Tibial nerve (tissue), 4 donors: ENCODE results near the gene THNSL1. TPM values are rescaled to one million over a fixed set of nuclear protein-coding genes. Genes with fewer than 3 reads are reported as not detected.

ENCODE experiments used
- DNase-seq, 2 donors: peaks; one replicate each; pipeline ENCODE4 v3.0.0-alpha.2; 2019; ENCODE audit warnings: low spot score in 2 of 2
- H3K27ac ChIP-seq, 4 donors: fragments of 200-600 bp; sonication (generic) in 3 of 4; one replicate each; pipeline ENCODE4 v1.5.1; 2017 to 2019; ENCODE audit warnings: mild to moderate bottlenecking in 1 of 4
- H3K27me3 ChIP-seq, 2 donors: fragments of 200-600 bp; sonication (generic) in 1 of 2; one replicate each; pipeline versions ENCODE4 v1.5.1 to v1.6.0; 2017 to 2019
- H3K36me3 ChIP-seq, 3 donors: fragments of 200-600 bp; sonication (generic); one replicate each; pipeline ENCODE4 v1.5.1; 2018 to 2019
- H3K4me1 ChIP-seq, 4 donors: fragments of 200-600 bp; sonication (generic) in 3 of 4; one replicate each; pipeline ENCODE4 v1.5.1; 2017 to 2019
- H3K4me3 ChIP-seq, 4 donors: fragments of 200-600 bp; sonication (generic) in 3 of 4; one replicate each; pipeline ENCODE4 v1.5.1; 2017 to 2019; ENCODE audit warnings: mild to moderate bottlenecking in 1 of 4, moderate library complexity in 1 of 4
- H3K9me3 ChIP-seq, 4 donors: fragments of 200-600 bp; sonication (generic) in 3 of 4; one replicate each; pipeline ENCODE4 v1.5.1; 2017 to 2019
- EP300 ChIP-seq, 2 donors: sonication (generic); formaldehyde crosslinking; IDR thresholded peaks; one replicate each; pipeline ENCODE4 v1.6.1; 2017; ENCODE audit warnings: antibody characterized with exemption in 2 of 2, mild to moderate bottlenecking in 1 of 2
- POLR2A ChIP-seq, 2 donors: fragments of 450-650 bp; IDR thresholded peaks; one replicate each; pipeline ENCODE4 v1.6.1; 2017; ENCODE audit warnings: antibody characterized with exemption in 2 of 2, mild to moderate bottlenecking in 2 of 2, moderate library complexity in 2 of 2
- WGBS, 2 donors: methylation state at CpG; one replicate each; pipeline ENCODE4 v1.1.5; 2018; 5-methylcytosine and 5-hydroxymethylcytosine counted together
- total RNA-seq, 4 donors: library from RNA; depleted of rRNA; stranded (reverse); fragments of >200 nt; gene quantifications; one replicate each; pipeline ENCODE4 v1.1.0, GENCODE V29; 2016
- TF ChIP-seq, protein P1 (sequence below), 5 experiments: fragments of 200-600 bp in 3 of 5; fragments of 450-650 bp in 2 of 5; sonication (generic) in 3 of 5; IDR thresholded peaks; one replicate each; pipeline ENCODE4 v1.5.1; 2016 to 2019; ENCODE audit warnings: antibody characterized with exemption in 5 of 5, mild to moderate bottlenecking in 3 of 5, moderate library complexity in 2 of 5

THNSL1 gene
- total RNA-seq, 4 donors from 2014 or later: 1.5 to 2.7 (median 1.8) TPM

DNA sequence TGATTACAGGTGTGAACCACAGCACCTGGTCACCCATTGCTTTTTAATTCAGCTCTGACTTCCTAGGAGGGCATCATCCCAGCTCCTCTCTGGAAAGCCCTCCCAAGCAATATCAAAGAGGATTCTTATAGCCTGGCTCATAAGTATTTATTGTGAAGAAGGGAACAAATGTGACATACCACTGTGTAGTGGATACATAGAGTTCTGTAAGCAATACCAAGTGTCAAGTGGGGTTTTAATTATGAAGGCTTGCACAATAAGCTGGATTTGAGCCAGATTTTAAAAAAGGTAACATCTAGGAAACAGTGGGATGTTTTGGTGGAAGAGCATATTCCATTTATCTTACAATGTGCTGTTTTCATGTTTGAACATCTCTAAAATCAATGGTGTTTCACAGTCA, 45.0 kb upstream of the THNSL1 start:
- Histone ChIP-seq H3K4me3 (no peak overlapping the region), H3K27me3 (no peaks in the 10 kb centered on the region), H3K9me3 (no peaks in the 10 kb centered on the region), H3K4me1 (no peaks in the 10 kb centered on the region), H3K27ac (no peak overlapping the region), H3K36me3 (no peaks in the 10 kb centered on the region)
- DNase-seq: no peak
- TF ChIP-seq, protein P1, sequence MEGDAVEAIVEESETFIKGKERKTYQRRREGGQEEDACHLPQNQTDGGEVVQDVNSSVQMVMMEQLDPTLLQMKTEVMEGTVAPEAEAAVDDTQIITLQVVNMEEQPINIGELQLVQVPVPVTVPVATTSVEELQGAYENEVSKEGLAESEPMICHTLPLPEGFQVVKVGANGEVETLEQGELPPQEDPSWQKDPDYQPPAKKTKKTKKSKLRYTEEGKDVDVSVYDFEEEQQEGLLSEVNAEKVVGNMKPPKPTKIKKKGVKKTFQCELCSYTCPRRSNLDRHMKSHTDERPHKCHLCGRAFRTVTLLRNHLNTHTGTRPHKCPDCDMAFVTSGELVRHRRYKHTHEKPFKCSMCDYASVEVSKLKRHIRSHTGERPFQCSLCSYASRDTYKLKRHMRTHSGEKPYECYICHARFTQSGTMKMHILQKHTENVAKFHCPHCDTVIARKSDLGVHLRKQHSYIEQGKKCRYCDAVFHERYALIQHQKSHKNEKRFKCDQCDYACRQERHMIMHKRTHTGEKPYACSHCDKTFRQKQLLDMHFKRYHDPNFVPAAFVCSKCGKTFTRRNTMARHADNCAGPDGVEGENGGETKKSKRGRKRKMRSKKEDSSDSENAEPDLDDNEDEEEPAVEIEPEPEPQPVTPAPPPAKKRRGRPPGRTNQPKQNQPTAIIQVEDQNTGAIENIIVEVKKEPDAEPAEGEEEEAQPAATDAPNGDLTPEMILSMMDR (IDR thresholded peaks at IDR 0.05): no peak
- TF ChIP-seq POLR2A (IDR thresholded peaks at IDR 0.05) (no peak), EP300 (IDR thresholded peaks at IDR 0.05) (no peak)

DNA sequence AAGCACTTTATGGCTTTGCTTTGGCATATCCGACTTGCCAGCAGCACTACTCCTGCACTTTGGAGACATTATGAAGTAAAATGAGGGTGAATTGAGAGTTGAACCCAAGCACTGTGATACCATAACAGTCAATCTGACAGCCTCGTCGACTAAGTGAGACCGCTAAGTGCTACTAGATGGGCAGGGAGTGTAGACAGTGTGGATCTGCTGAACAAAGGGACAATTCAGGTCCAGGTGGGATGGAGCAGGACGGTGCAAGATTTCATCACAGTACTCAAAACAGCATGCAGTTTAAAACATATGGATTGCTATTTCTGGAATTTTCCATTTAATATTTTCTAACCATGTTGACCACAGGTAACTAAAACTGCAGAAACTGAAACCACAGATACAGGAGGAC, 43.2 kb upstream of the THNSL1 start:
- H3K27ac ChIP-seq: no peak overlapping the region
- no peak for TF ChIP-seq EP300 (IDR thresholded peaks at IDR 0.05)
- TF ChIP-seq, protein P1 (IDR thresholded peaks at IDR 0.05): no peak
- TF ChIP-seq POLR2A (IDR thresholded peaks at IDR 0.05): no peak
- H3K9me3 ChIP-seq: no peaks in the 10 kb centered on the region
- no peaks in the 10 kb centered on the region for H3K36me3 ChIP-seq
- WGBS, 2 donors: 74 to 84% methylated on average over 5 of the region's 5 CpGs
- DNase-seq: no peak
- no peak overlapping the region for H3K4me3 ChIP-seq
- no peaks in the 10 kb centered on the region for H3K4me1 ChIP-seq
- H3K27me3 ChIP-seq: no peaks in the 10 kb centered on the region

DNA sequence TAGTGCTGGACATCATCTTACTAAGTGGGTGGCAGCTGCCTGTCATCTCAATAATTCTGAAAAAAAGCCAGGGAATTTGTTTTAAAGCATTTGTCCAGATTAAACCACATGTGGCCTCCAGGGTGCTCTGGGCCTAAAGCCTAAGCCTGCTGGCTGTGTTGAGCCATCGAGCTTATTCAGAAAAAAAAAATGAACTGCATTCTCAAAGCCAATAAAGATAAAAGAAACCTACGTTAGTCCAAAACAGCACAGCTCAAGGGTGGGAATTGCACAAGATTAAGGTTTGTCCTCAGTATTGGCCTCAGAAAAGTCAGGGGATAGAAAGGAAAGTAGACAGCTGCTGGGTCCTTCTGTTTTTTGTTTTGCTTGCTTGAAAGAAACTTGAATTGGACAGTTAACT, 41.4 kb upstream of the THNSL1 start:
- peak overlapping the region in 1 of 4 donors; percentile 63 for H3K27ac ChIP-seq
- H3K4me1 ChIP-seq: no peaks in the 10 kb centered on the region
- H3K4me3 ChIP-seq: no peak overlapping the region
- TF ChIP-seq POLR2A (IDR thresholded peaks at IDR 0.05): no peak
- TF ChIP-seq, protein P1 (IDR thresholded peaks at IDR 0.05): peak in 2 of 5 experiments; percentile 12 to 29
- TF ChIP-seq EP300 (IDR thresholded peaks at IDR 0.05): peak in 1 of 2 donors; percentile 81
- H3K36me3 ChIP-seq: no peaks in the 10 kb centered on the region
- no peaks in the 10 kb centered on the region for H3K9me3 ChIP-seq
- WGBS, 2 donors: 40 to 60% methylated on average over 2 of the region's 2 CpGs
- DNase-seq: peak; percentile 29 to 44
- no peaks in the 10 kb centered on the region for H3K27me3 ChIP-seq

DNA sequence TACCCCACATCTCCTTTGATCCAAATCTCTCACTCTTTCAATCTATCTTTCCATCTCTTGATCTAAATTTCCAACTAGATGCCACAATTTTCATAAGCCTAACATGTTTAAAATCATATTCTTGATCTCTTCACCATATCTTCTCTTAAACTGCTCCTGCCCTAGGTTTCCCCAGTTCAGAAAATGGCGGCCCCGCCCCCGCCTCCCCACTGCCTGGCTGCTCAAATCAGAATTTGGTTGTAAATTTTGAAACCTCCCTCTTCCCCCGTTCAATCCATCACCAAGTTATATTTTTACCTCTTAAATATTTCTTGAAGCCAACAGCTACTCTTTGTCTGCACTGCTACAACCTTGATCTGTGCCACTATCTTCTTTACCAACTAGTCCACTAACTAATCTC, 36.7 kb upstream of the THNSL1 start:
- H3K27ac ChIP-seq: no peak overlapping the region
- no peaks in the 10 kb centered on the region for H3K9me3 ChIP-seq
- no peaks in the 10 kb centered on the region for H3K4me1 ChIP-seq
- no peak for DNase-seq
- no peak for TF ChIP-seq EP300 (IDR thresholded peaks at IDR 0.05)
- TF ChIP-seq POLR2A (IDR thresholded peaks at IDR 0.05): no peak
- TF ChIP-seq, protein P1 (IDR thresholded peaks at IDR 0.05): no peak
- WGBS, 2 donors: 96 to 97% methylated on average over 4 of the region's 4 CpGs
- H3K36me3 ChIP-seq: no peaks in the 10 kb centered on the region
- H3K27me3 ChIP-seq: no peaks in the 10 kb centered on the region
- no peak overlapping the region for H3K4me3 ChIP-seq

DNA sequence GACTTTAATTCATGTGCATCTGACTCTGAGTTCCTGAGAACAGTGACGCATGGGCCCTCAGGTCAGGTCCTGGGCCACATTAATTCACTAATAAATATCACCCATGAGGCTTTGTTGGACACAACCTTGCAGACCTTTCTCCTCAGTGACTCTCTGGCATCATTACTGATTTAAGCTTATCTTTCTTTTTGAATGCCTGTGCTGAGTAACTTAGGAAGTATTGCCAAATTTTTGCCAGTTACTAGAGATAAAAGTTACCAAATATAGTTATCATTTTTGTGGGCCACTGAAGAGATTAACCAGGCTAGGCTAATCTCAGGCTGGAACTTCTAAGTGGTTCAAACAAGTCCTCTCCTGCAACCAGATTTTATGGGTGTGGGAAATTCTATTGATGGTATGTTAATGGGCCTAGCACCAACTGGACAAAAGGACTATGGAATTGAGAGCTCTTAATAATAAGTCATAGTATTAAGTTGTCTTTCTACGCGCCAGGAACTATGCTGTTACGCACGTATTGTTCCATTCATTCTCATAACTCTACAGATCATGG, 35.2 kb upstream of the THNSL1 start:
- DNase-seq: no peak
- Histone ChIP-seq H3K4me1 (no peaks in the 10 kb centered on the region), H3K27ac (no peak overlapping the region), H3K36me3 (no peaks in the 10 kb centered on the region), H3K9me3 (no peaks in the 10 kb centered on the region), H3K27me3 (no peaks in the 10 kb centered on the region), H3K4me3 (no peak overlapping the region)
- 95 to 96% methylated on average over 5 of the region's 5 CpGs for WGBS, 2 donors
- TF ChIP-seq, protein P1 (IDR thresholded peaks at IDR 0.05): no peak
- TF ChIP-seq POLR2A (IDR thresholded peaks at IDR 0.05) (no peak), EP300 (IDR thresholded peaks at IDR 0.05) (no peak)
